Measurements from ENCODE around the gene NUP153.

Gene NUP153

DNA sequence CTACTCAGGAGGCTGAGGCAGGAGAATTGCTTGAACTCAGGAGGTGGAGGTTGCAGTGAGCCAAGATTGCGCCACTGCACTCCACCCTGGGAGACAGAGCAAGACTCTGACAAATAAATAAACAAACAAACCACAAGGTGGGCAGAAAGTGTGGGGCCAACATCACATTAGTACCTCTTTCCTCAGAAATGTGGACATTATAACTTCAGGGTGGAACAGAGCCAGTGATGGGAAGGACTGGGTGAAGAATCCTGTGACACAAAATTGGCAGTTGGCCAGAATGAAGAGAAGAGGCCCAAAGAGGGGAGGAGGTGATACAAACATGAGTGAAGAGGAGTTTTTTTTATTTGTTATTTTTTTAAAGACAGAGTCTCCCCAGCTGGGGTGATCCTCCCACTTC is 50.6 kb downstream of the NUP153 start:
- DNase-seq = peak; percentile 25

DNA sequence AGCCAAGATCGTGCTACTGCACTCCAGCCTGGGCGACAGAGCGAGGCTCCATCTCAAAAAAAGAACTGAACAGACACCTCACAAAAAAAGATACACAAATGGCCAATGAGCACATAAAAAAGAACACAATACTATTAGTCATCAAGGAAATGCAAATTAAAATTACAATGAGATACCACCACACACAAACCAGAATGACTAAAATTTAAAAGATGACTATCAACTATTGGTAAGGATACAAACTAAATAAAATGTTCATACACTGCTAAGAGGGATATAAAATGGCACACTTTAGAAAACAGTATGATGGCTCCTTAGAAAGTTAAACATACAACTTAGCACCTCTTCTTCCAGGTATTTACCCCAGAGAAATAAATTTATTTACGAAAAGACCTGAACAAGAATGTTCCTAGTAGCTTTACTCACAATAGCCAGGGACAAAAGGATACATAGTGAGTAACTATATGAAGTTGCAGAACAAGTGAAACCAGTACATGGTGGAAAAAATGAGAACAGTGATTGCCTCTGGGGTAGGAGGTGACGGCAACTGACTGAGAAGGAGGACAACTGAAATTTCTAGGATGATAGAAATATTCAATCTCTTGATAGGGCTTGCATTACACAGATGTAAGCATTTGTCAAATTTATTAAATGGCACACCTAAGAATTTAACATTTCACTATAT is 53.4 kb downstream of the NUP153 start:
- no peak for DNase-seq

- no peak for DNase-seq
These were observed 55.9 kb downstream of the NUP153 start for GRCh38 chr6:17650656-17651309.

GRCh38 chr6:17648745-17649144 is 58.0 kb downstream of the NUP153 start:
- DNase-seq = no peak

- no peak for DNase-seq
These were observed 66.2 kb downstream of the NUP153 start for GRCh38 chr6:17640477-17640917.

- no peak for DNase-seq
These were observed 68.5 kb downstream of the NUP153 start for GRCh38 chr6:17638212-17638715.

- no peak for DNase-seq
These were observed 71.2 kb downstream of the NUP153 start for GRCh38 chr6:17635568-17635967.

- DNase-seq = no peak
These were observed 73.1 kb downstream of the NUP153 start for GRCh38 chr6:17633465-17634188.

GRCh38 chr6:17632934-17633333 is 73.8 kb downstream of the NUP153 start:
- DNase-seq = no peak

DNA sequence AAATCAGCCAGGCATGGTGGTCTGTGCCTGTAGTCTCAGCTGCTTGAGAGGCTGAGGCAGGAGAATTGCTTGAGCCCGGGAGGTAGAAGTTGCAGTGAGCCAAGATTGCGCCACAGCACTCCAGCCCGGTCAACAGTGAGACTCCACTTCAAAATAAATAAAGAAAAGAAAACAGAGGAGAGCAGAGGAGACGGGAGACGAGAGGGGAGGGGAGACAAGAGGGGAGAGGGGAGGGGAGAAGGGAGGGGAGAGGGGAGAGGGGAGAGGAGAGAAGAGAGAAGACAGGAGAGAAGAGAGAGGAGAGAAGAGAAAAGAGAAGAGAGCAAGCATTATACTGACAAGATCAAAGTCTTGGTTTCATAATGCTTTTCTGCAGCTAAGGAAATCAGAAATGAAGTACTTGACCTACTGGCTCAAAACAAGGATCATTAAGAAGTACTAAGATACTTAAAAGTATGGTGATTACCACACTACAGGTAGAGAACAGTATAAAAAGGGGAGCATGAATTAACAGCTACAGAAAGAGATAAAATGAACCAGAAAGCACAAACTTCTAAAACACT is 76.1 kb downstream of the NUP153 start:
- DNase-seq = no peak

DNA sequence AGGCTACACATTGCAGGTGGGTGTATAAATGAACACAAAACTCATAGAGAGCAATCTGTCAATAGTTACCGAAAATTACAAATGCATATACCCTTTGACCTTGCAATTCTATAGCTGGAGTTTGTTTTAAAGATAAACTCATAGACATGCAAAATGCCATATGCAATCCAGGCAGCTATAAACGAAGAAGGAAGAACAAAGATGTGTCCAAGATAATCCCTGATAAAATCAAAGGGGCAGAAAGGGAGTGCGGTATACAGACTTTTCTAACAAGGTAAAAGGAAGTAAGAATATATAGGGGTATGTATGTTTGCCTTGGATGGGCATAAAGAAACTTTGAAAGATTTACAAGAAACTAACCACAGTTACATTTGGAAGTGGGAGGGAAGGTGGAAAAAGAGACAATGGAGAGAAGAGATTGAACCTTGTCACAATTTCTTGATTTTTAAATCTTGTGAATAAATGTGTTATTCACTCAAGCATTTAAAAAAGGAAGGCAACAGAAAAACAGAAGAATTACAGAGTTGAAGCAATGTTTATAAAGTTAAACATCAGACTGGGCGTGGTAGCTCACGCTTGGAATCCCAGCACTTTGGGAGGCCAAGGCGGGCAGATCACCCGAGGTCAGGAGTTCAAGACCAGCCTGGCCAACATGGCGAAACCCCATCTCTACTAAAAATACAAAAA is 76.8 kb downstream of the NUP153 start:
- no peak for DNase-seq

DNA sequence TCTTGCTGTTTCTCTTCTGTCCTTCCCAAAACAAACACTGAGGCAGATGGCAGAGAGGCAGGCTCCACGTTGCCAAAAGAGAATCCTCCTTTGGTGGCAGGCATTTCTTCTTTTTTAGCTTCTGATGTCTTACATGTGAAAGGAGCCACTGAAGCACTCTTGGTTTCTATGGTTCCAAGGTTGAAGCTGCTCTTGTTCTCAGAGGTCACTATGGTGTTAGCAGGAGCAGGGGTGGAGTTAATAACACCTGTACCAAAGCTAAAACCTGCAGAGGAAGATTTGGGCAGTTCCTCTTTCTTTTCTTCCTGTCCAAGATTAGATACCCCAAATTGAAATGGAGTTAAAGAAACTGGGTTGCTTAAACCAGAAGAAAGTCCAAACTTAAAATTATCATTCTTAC is 77.9 kb downstream of the NUP153 start:
- no peak for DNase-seq

- DNase-seq = no peak
These were observed 82.3 kb downstream of the NUP153 start for GRCh38 chr6:17624396-17624795.

DNA sequence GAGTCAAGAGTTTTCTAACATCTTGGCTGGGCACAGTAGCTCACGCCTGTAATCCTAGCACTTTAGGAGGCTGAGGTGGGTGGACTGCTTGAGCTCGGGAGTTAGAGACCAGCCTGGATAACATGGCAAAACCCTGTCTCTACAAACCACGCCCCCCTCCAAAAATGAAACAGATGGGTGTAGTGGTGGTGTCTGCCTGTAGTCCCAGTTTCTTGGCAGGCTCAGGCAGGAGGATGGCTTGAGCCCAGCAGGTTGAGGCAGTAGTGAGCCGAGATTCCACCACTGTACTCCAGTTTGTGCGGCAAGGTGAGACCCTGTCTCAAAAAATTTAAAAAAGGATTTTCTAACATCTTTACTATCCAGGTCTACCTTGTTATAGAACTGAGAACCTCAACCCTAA is 84.6 kb downstream of the NUP153 start:
- no peak for DNase-seq

GRCh38 chr6:17621003-17621402 is 85.7 kb downstream of the NUP153 start:
- no peak for DNase-seq

GRCh38 chr6:17615794-17616193 is 90.9 kb downstream of the NUP153 start:
- no peak for DNase-seq

DNA sequence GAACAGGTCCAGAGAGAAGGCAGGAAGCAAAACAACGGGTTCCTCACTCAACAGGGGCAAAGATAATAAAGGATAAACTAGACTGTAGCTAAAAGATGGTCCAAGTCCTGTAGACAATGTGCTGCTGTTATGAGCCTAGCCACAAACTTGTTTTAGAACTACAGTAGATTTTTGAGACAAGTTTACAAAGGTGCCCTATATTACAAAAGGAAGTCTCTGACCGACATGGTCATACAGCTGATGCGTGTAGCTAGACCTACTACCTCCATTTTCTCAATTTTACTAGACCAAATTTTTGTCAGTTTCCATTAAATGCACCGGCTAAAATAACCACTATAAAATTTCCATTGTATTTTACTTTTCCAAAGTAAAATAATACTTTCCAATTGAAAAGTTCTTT is 94.7 kb downstream of the NUP153 start:
- no peak for DNase-seq

DNA sequence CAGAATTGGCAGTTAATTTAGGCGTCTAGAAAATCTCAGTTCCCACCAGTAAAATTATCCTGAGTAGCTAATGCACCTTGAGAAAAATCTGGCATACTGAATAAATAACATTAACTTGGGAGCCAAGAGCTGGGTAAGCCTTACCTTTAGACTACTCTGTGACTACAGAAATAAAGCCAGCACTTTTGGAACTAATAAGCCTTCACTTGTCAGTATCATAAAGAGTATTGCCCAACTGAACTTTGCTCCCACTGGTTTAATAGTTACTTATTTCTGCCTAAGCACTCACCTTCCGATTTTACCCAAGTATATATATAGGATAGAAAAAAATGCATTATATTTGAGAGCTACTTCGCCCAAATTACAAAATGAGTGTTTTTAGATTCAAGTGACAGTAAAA is 95.9 kb downstream of the NUP153 start:
- DNase-seq = no peak

DNA sequence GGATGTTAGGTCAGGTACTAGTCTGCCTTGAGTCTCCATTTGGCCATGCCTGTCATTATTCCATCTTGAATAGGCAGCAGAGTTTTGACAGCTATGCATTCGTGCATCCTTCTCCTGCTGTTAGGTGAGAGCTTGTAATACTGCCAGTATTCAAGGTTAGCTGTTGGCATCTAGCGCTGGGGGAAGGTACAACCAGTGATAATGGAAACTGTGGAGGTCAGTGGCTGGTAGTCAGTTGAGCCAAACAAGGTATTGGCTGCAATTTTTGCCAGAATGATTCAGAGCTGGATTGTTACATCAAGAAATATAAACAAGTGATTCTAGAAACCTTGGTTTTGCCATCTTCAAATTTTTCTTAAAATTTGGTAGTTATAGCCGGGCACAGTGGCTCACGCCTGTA is 100.1 kb downstream of the NUP153 start:
- DNase-seq = no peak

GRCh38 chr6:17602888-17603287 is 103.8 kb downstream of the NUP153 start:
- no peak for DNase-seq

DNA sequence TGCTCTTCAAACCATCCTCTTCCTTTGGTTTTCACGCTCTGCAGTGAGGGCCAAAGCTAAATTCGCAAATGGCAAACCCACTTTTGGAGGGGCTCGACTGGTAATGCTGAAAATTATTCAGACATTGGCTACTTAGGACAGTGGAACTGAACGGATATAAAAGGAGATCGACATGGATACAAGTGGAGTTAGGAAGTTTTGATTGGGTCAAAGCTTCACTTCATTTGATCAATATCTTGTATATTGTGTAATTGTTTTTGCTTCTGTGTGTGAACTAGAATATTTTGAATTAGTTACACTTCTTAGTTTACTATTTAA is 105.4 kb downstream of the NUP153 start:
- no peak for DNase-seq

- peak; percentile 78 for DNase-seq
These were observed 106.0 kb downstream of the NUP153 start for GRCh38 chr6:17600527-17601385.

Data from DMS53 (cell line).